GM21619 (cell line): ENCODE measurements around the gene MTHFD1.

Experiments used
- ATAC-seq: cut with Tn5 transposase; IDR thresholded peaks from one replicate; pipeline ENCODE4 v1.9.1; 2021; ENCODE audit not compliant: unreplicated experiment

Gene MTHFD1

GRCh38 chr14:64444984-64445845, 57.1 kb downstream of the MTHFD1 start:
- ATAC-seq, result peak; percentile 98

DNA sequence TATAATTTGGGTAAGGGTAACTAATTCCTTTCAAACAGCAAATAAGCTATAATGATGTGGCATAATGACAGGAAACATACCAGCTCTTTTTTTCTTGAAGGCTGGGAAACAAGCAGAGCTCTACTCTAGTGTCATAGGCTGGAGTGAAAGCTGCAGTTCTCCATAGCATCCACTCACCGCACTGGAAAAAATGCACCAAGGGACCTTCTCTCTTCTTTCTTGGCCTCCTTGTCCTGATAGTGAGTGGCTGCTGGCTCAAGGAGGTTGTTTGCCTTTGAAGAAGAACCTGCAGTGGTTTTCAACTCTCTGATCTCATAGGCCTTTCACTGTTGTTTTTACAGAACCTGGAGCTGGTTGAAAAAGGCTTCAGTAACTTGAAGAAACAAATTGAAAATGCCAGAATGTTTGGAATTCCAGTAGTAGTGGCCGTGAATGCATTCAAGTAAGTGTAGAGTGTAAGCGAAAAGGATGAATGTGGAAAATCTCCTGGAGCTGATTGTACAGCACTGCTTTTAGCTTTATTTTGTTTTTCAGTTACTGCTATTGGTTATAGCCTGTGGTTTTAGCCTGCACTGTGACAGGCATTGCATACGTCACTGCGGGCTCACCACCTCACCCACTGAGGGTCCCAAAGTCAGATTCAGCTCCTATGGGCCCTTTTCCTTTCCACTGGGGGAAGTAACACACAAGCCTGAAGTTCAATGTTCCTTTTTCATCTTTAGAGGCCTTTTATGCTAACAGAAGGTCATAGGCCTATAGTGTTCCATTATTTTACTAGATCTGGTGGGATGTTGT, 59.9 kb downstream of the MTHFD1 start:
- no peak for ATAC-seq

DNA sequence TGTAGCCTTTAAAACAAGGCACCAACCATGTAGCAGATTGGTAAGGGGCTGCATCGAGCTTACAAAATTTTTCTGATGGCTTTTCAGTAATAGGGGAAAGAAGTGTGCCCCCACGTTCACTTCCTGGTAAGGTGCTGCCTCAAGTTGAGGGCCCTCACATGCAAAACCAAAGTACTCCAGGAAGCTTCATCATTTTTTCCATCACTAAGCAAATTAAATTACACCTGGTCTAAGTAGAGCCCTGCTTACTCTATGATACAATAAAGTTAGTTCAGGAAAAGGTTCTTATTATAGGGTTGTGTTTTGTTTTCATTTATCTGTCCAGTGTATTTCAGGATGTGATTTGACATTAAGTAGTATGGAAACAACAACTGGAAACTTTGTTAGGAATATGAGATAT, 62.1 kb downstream of the MTHFD1 start:
- no peak for ATAC-seq

DNA sequence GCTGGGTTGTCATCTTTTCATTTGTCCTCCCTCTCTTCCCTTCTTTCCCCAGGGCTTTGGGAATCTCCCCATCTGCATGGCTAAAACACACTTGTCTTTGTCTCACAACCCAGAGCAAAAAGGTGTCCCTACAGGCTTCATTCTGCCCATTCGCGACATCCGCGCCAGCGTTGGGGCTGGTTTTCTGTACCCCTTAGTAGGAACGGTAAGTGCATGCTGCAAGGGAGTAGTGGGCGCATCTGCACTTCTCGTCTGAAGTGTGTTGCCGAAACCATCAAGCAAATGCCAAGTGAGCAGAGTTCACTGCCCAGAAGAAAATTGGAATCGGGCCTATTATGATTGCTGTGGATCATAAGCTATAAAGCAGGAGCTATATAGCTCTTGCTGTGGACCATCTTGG, 66.5 kb downstream of the MTHFD1 start:
- no peak for ATAC-seq

DNA sequence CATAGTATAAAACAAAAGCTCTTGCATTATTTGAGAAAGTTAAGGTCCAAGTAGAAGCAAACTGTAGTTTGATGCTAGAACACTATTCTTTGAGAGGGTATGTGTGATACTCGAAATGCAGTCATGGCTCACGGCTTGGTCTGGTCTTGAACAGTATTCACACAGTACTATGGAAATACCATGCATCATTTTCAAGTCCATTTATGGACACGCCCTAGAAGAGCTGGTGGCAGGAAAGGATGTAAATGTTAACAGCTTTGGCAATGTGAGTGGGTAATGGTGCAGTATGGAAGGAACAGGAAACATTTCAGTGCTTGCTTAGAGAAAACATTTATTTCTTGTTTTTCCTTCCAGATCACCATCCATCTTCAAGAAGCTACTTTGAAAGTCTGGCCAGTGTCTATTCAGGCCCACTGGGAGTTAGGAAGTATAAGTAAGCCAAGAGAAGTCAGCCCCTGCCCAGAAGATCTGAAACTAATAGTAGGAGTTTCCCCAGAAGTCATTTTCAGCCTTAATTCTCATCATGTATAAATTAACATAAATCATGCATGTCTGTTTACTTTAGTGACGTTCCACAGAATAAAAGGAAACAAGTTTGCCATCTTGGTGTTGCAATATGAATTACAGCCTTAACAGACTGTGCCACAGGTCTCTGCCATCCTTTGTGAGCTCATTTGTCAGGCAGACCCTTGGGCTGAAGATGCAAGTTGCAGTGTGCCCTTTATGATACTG, 71.4 kb downstream of the MTHFD1 start:
- ATAC-seq, result no peak

GRCh38 chr14:64461221-64461620, 73.1 kb downstream of the MTHFD1 start:
- ATAC-seq, result no peak

DNA sequence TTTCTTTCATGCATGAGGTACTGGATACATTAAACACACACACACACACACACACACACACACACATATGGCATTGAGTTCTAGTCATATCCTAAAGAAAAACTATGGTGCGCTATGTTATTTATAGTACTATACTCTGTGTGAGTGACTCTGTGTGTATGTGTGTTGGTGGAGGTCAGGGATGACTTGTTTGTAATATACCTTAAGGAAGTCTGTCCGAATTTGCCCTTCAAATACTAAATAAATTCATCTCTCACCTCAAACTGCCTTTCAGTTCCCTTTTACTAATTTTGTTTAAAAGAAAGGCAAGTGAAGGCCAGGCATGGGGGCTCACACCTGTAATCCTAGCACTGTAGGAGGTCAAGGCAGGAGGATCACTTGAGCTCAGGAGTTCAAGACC, 75.0 kb downstream of the MTHFD1 start:
- ATAC-seq, result no peak

DNA sequence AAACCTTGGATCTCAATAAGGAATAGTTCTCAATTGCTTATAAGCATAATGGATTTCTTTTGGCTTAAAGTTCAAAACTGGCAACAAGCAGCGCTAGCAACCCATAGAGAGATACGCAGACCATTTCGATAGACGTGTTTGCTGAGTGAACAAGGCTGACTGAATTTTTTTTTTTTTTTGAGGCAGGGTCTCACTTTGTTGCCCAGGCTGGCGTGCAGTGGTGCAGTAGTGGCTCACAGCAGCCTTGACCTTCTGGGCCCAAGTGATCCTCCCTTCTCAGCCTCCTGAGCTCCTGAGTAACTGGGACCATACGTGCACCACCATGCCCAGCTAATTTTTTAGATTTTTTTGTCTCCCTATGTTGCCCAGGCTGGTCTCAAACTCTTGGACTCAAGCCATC, 75.7 kb downstream of the MTHFD1 start:
- ATAC-seq, result no peak

- no peak for ATAC-seq
Measured at GRCh38 chr14:64464651-64465050, 76.5 kb downstream of the MTHFD1 start.

GRCh38 chr14:64465191-64465822, 77.2 kb downstream of the MTHFD1 start, which contains the start of gene AKAP5:
Gene AKAP5 (plus strand): TSS chr14:64465499. CDS start chr14:64468395, 2,896 bp downstream.
- peak; percentile 59 for ATAC-seq

GRCh38 chr14:64465831-64466554, 77.8 kb downstream of the MTHFD1 start:
- ATAC-seq, result no peak

DNA sequence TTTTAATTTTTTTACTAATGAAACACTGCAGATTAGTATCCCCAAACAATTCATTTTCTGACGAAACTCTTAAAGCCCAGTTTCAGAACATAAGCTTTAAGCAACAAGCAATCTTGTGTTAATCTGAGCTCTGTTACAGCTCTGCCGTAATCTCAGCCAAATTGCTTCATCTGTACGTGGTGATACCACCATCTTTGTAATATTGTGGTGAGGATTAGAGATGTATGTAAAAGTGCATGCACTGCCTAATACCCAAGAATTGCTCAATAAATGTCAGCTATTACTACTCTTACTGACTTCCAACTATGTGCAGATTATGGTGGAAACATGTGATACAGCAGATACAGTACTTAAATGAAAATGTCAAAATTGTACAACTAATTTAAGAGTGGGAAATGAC, 78.9 kb downstream of the MTHFD1 start:
- ATAC-seq, result no peak

DNA sequence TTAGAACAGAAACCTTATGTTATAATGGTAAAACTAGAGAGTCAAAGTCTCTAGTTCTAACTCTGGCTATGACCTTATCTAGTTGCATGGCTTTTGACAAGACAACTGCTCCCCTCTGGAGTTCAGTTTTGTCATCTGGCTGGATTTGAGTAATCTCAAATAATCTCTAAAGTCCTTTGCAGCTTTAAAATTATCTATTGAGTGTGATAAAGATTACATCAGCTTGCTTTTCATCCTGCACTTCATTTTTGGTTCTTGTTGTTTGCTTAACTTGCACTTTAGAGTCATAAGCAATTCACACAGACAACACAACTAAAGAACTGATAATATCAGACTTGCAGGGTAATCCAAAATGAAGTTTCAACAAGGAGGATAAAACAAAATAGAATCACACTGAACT, 79.4 kb downstream of the MTHFD1 start:
- ATAC-seq, result no peak

GRCh38 chr14:64468451-64468850, 80.3 kb downstream of the MTHFD1 start:
- no peak for ATAC-seq

- ATAC-seq, result no peak
Measured at GRCh38 chr14:64474041-64474440, 85.9 kb downstream of the MTHFD1 start.

DNA sequence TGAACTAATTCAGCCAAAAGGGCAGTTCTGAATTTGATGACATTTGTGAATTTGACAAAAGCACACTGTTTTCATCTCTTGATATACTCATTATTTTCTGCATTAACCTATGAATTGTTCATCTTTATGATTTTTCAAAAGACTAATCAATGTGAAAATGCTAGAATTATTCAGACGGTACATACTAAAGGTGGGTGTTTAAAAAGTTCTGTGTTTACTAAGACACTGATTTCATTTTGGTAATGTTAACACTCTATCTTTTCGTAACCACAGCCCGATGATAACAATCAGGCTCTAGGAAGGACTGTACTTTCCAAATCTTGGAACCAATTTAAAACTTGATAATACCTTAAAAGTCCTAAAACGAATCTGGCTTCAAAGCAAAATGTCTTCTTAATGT, 86.5 kb downstream of the MTHFD1 start:
- no peak for ATAC-seq

DNA sequence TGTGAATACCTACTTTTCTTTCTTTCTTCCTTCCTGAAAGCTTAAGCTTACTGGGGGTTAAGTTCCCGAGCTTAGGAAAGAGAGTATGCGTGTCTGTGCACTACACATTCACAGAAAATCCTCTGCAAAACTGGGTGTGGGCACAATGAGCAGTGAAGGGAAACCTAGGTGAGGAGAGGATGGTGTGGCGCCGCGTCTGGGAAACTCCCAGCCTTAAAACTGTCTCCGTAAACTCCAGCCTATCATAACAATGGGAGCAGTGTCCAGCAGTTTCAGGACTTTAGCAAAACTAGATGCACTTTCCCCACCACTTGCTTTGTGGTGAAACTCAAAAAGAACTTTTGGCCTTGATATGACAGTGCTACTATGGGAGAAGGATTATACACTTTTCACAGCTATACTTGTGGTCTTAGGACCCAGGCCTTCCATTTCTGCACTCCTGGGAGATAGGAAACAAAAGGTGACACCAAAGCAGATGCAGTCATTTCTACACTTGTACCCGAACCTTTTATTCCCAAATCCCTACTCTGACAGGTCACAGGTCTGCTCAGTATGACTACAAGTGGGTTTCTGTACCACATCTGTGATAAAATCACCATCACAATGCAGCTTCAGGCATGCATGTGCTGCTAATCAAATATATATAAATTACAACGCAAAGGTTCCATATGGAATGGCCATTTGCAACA, 87.6 kb downstream of the MTHFD1 start:
- ATAC-seq, result no peak

GRCh38 chr14:64476438-64476837, 88.3 kb downstream of the MTHFD1 start:
- ATAC-seq, result no peak

DNA sequence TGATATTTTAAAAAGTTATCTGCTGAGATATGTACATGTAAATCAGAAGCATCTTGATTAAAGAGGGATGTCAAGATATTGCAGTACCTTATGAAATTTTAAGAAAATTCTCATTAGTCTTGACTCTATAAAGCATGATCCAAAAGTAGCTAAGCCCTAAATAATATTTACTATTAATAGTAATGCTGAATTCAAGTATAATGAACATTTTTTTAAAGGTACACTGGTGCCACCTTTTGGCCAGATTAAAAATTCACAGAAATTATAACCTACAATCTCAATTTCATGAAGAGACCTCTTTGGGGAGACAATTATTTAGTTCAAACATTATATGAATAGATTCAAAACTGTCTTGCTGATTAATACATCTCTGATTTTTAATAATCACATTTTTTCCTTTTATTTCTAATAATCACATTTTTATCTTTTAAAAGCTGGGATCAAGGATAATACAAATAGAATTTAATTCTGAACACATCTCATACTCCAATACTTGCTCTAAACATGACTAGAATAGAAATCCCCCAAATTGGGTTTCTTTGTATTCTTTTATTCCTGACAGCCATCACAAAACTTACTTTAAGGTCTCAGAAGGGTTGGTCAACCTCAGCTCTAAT, 90.6 kb downstream of the MTHFD1 start:
- no peak for ATAC-seq
